GM06990 (cell line): ENCODE measurements around the gene CNNM1.

Experiments used
- DNase-seq: peaks from one replicate; pipeline ENCODE4 v3.0.0-alpha.2; 2011; ENCODE audit not compliant: insufficient read length; ENCODE audit errors: extremely low read depth
- H3K27me3 ChIP-seq: replicated peaks from 2 replicates; pipeline ENCODE4 v1.6.0; 2011; ENCODE audit warnings: low read length; ENCODE audit not compliant: control insufficient read depth, insufficient read depth
- H3K36me3 ChIP-seq: 2 replicates; pipeline ENCODE4 v1.5.1; 2011; ENCODE audit warnings: low read length; ENCODE audit not compliant: control insufficient read depth, insufficient read depth
- H3K4me3 ChIP-seq: replicated peaks from 2 replicates; pipeline ENCODE4 v1.5.1; 2011; ENCODE audit warnings: low read depth, mild to moderate bottlenecking, control low read depth, low read length
- TF ChIP-seq, protein P1 (sequence below): IDR thresholded peaks from 2 replicates; pipeline ENCODE4 v1.5.1; 2011; ENCODE audit warnings: low read length, control low read depth, mild to moderate bottlenecking, inconsistent platforms; ENCODE audit not compliant: insufficient read depth, poor library complexity, severe bottlenecking

CNNM1 gene

GRCh38 chr10:99430451-99431189, 101.5 kb downstream of the CNNM1 start, which contains the start of gene GOT1:
TSS of gene GOT1 (minus strand) at chr10:99430624. CDS start at chr10:99430565, 59 bp downstream.
- H3K27me3 ChIP-seq = no peaks in the 10 kb centered on the region
- TF ChIP-seq, protein P1, sequence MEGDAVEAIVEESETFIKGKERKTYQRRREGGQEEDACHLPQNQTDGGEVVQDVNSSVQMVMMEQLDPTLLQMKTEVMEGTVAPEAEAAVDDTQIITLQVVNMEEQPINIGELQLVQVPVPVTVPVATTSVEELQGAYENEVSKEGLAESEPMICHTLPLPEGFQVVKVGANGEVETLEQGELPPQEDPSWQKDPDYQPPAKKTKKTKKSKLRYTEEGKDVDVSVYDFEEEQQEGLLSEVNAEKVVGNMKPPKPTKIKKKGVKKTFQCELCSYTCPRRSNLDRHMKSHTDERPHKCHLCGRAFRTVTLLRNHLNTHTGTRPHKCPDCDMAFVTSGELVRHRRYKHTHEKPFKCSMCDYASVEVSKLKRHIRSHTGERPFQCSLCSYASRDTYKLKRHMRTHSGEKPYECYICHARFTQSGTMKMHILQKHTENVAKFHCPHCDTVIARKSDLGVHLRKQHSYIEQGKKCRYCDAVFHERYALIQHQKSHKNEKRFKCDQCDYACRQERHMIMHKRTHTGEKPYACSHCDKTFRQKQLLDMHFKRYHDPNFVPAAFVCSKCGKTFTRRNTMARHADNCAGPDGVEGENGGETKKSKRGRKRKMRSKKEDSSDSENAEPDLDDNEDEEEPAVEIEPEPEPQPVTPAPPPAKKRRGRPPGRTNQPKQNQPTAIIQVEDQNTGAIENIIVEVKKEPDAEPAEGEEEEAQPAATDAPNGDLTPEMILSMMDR = no peak
- peak; percentile 95 for DNase-seq
- peak within 1 kb of the TSS; percentile 97 for H3K4me3 ChIP-seq
- peaks cover 3% of the 10 kb centered on the region; the same call in 1 of the 2 replicates for H3K36me3 ChIP-seq

GRCh38 chr10:99431190-99431760, 102.1 kb downstream of the CNNM1 start:
- DNase-seq = no peak
- TF ChIP-seq, protein P1 = no peak
- peaks cover 3% of the 10 kb centered on the region; the same call in 1 of the 2 replicates for H3K36me3 ChIP-seq
- no peaks in the 10 kb centered on the region for H3K27me3 ChIP-seq
- peak overlapping the region; percentile 97 for H3K4me3 ChIP-seq

- Histone ChIP-seq H3K36me3 (peaks cover 3% of the 10 kb centered on the region; the same call in 1 of the 2 replicates), H3K4me3 (no peak overlapping the region; the same call in 1 of the 2 replicates)
- TF ChIP-seq, protein P1 = no peak
These were observed 102.9 kb downstream of the CNNM1 start for GRCh38 chr10:99432047-99432446.

DNA sequence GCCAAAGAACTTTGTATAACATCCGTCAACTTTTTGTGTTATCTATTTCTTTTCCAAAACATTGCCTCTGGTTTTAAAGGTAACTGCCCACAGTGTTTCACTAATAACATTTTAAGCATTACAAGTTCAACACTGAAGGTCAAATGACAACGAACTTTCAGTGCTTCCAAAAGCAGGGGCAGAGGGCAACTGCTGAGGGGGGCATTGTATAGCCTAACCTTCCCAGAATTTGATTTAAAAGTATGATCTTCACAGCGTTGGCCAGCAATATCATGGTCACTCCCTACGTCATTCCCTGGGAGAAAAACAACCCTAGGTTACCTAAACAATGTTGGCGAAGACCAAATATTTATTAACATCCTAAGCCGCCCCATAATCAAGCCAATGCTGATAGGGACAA, 103.7 kb downstream of the CNNM1 start:
- no peak overlapping the region for H3K4me3 ChIP-seq
- no peak for DNase-seq
- peaks cover 3% of the 10 kb centered on the region; the same call in 1 of the 2 replicates for H3K36me3 ChIP-seq
- TF ChIP-seq, protein P1 = no peak
- no peaks in the 10 kb centered on the region for H3K27me3 ChIP-seq

More at GRCh38 chr10:99432047-99432446, 102.9 kb downstream of the CNNM1 start:
- DNase-seq = no peak
- H3K27me3 ChIP-seq = no peaks in the 10 kb centered on the region

DNA sequence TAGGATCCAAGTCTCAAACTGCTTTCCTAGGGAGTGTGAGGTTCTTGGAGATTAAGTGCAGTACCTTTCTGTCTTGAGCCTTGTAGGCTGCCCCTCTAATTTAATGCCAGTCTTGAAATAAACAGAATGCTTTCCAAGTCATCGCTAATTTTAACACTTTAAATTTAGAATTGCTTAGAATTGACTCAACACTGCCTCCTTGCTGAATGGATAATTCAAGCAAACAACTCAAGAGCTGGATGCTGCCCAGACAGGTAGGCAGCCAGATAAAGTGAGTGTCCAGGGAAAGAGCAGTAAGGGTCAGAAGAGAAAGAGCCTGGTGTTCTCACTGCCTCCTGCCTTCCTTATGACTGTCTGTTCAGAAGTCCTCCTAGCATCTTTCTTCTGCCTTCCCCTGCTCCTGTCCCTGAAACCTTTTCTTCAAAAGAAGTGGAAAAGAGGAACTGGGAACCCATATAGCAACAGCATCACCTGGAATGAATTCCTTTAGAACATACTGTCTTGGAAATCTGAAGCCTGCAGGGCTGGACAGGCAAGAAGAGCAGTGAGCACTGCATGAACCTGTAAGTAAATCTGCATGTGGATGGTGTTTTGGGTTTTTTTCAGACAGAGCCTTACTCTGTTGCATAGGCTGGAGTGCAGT, 104.3 kb downstream of the CNNM1 start:
- DNase-seq = no peak
- H3K27me3 ChIP-seq = no peaks in the 10 kb centered on the region
- TF ChIP-seq, protein P1 = no peak

More for the DNA sequence above, 104.3 kb downstream of the CNNM1 start:
- H3K4me3 ChIP-seq = no peak overlapping the region
- H3K36me3 ChIP-seq = peaks cover 3% of the 10 kb centered on the region; the same call in 1 of the 2 replicates
